ENCODE data around the gene FLAD1.
A peak's percentile ranks its signal among the peaks of the same experiment; 100 is the strongest.

Gene FLAD1

DNA sequence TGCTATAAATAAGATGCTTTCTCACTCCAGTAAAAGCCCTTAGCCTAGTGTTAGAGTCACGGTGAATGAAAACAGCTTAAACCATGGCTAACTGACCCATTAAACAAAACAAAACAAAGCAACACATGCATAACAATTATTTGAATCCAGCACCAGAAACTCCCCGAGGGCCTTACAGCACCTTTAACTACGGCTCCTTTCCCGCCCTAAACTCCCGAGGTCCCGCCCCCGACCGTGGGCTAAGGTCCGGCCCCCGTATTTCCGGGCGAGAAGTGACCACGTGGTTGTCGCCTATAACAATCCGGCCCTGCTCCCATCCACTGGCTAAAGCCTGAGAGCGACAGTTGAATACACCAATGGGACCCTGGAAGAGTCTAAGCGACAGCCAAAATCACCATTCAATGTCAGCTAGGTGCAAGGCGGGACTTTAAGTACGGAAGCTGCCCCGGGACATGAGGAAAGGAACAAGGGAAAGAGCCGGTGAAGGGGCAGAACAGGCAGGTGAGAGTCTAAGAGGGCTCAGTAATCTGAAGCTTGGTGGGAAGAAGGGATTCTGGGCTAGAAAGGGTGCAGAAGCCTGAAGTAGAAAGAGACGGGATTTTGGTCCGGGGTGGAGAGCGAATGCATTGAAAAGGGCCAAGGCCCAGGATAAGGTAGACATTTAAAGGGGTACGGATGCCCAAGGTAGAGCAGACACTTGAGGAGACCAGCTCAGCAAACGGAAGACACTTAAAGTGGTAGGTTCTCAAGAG is at the start of gene FLAD1:
TSS of gene FLAD1 (plus strand) at position 448 of the 752 bp plus-strand sequence. CDS start 351 bp downstream, outside the sequence.
- peak; percentile 90 to 98 for DNase-seq

DNA sequence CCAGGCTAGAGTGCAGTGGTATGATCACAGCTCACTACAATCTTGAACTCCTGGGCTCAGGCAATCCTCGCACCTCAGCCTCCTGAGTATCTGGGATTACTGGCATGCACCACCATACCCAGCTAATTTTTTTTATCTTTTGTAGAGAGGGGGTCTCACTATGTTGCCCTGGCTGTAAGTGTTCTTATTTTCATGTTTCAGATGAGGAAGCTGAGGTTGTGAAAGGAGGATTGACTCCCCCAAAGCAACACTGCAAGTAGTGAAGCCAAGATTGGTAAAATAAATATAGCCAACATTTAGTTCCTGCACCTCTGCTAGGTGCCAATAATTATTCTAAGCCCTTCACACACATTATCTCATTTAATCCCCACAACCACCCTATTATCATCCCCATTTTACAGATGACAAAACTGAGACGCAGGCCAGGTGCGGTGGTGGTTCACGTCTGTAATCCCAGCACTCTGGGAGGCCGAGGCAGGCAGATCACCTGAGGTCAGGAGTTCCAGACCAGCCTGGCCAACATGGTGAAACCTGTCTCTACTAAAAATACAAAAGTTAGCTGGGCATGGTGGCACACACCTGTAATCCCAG is 48.7 kb upstream of the FLAD1 start:
- no peak for DNase-seq

DNA sequence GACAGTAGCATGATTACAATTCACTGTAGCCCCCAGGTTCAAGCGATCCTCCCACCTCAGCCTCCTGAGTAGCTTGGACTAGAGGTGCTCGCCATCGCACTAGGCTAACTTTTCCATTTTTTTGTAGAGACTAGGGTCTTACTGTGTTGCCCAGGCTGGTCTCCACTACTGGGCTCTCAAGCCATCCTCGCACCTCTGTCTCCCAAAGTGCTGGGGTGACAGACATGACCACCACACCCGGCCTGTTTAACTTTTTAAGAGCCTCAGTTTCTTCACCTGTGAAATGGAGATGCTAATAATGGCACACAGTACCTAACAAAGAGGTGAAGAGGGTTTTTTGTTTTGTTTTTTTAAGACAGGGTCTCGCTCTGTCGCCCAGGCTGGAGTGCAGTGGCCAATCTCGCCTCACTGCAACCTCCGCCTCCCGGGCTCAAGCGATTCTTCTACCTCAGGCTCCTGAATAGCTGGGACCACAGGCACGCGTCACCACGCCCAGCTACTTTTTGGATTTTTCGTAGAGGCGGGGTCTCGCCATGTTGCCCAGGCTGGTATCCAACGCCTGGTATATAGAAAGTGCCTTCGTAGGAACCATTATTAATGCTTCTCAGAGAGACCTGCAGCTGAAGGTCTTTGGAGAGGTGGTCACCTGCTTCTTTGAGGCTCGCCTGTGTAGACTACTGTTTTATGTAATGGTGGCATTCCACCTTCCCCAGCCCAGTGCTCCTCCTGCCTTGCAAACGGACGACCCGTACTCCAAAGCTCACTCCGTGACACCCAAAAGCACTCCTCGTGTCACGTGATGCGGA is 47.2 kb upstream of the FLAD1 start:
- no peak for DNase-seq

DNA sequence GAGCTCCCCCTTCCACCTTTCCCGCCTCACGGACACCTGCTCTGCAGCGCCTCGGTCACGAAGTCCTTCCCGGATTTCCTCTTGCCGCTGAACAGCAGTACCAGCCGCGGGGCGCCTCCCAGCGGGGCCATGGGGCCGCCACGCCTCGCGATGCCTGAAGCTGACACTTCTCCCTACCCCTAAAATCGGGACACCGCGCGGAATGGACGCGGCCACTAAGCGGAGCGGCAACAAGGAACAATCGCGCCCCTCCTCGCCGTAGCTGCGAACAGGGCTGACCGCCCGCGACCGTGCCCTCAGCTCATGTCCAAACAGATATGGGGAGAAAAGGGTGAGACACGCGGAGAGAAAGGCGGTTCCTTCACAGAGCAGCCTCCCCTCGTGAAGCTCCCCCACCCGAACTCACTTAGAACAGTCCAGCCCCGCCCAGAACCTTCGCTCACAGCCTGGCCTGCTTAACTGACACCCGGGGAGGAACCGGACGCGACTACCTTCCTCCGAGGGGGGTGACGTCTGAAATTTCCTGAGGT is 46.5 kb upstream of the FLAD1 start, which contains the start of gene PMVK:
TSS of gene PMVK (minus strand) at position 165 of the 530 bp plus-strand sequence. CDS start at position 131, 34 bp downstream.
- DNase-seq = peak; percentile 58 to 92

DNA sequence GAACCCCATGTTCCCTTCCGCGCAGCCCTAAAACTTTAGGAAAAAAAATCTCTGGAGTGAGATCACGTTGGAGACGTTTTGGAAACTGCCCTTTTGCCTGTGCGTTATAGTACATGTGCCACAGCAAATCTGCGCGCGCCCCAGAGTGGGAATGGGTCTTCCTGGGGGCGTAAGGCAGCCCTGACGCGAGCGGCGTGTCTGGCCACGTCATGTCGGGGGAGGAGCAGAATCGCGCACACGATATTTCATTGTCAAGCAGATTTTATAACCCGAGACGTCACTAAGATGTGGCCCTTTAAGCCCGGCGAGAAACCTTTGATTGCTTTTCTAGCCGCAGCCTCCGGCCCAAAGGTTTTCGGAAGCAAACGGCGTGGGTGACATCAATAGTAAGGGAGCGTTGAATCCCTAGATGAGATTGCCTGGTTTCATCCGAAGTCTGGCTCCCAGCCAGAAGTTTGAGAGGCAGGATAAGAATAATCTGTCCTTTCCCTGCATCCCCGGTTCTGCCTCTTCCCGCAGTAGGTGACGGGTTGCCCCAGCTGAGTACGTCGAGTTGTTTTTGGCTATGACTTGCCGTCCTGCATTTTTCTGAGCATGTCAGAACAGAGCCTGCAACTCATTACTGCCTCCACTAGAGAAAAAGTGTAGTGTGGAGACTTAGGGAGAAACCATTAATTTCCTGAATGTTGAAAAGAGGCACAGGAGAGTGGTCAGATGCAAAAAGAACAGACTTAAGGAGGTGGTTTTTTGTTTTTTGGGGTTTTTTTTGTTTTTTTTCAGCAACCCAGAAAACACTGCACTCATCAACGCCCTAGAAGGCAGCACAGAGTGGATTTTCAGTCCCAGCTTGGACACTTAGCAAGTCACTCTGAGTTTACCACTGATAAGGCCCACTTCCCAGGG is 45.8 kb upstream of the FLAD1 start:
- DNase-seq = peak; percentile 78 to 92

DNA sequence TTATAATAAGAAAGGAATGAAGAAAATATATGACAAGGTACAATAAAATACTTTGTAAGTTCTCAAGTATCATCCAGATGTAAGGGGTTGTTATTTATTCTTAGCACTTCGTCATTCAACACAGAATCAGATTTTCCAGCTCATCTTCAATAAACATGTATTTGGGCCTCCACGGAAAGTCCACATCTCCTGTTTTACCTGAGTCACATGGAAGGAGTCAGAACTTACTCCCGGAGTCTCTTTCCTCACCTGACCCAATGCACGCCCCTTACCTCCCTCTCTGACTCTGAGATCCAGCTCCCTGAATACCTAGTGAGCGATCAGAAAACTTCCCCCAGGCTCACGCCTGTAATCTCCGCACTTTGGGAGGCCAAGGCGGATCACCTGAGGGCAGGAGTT is 45.2 kb upstream of the FLAD1 start:
- DNase-seq = no peak

DNA sequence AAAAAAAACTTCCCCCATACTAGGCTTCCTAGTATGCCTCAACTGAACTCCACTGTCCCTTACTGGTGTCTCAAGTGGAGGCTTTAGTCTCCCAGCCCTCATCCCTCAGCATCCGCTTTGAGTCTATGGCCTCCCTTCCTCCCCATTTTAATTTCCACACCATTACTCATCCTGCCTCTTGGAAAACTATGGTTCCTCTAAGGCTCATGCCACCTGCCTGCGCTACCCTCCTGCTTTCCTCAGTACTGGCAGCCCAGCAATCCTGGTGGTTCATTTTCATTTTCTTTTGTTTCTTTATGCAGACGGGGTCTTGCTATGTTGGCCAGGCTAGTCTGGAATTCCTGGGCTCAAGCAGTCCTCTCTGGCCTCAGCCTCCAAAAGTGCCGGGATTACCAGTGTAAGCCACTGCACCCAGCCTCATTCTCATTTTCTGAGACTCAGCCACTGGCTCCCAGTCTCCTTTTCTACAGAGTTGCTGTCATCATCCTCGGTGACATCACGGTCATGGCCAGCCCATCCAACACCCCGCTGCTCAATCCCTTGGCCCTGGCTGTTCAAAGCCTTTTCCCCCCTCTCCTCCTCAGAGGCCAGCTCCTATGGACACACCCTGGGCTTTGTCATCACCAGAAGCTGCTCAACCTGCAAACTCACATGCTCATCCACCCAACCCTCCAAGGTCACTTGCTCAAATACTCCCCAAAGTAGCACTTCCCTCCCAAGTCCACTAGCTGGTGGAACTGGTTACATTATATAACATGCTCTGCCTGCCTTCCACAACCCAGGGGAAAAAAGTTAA is 44.3 kb upstream of the FLAD1 start:
- DNase-seq = no peak

DNA sequence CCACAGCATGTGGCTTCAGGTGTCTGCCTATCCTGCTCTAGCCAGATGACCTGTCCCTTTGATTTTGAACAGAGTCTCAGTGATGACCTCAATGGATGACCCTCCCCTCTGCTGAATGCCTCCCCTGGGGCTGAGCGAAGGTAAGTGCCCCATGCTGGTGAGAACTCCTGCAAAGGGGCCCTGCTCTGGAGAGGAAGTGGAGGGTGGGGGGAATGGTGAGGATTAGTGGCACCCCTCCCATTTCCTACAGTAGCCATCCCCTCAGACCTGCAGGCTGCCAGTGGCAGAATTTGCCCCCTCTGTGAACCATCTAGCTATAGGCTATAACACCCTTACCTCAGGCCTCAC is 43.0 kb upstream of the FLAD1 start:
- DNase-seq = no peak

DNA sequence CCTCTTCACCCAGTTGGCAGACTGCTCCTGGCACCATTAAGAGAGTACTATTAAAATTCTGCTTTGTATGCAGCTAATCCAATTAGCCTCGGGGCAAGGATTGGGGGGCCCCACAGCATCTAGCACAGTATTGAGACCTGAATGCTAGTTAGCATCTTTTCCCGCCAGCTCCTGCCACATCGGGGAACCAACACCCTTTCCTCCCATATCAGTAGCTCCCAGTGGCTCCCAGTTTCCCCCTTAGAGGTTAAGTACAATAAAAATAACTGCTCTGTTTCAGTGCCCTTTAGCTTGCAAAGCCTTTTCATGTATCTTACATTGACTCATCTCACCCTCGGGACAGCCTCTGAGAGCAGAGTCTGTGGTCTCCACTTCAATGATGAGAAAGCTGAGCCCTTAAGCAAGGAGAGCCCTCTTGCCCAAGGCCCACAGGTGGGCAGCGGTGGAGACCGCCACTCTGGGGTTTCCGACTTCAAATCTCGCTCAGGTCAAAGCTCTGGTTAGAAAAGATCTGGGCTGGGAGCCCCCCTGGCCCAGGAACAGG is 42.4 kb upstream of the FLAD1 start:
- no peak for DNase-seq

DNA sequence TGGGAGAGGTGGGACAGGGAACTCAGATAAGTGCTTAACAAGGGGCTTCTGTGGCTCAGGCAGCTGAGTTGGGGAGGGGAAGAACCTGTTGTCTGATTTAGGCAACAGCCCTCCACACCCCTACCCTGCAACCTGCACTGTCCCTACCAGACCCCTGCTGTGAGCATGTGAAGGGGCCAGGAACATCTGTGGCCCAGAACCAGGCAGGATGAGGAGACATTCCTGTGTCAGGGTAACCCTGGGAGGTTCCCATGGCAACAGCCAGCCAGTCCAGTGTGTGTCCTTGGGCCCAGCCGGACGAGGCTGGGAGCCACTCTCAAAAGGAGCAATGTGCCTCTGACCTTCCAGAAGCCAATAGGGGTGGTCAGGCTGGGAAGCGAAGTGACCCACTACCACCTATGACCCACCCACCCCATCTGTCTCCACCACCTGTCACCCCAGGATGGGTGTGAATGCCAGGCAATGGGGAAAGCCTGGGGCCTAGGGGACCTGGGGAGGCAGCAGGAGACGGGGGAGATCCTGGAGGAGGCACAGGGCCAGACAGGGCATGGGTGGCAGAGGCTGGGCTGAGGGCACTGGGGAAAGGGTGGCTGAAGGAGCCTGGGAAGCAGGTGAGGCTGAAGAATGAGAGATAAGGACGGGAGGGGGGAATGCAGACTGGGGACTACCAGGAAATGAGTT is 41.7 kb upstream of the FLAD1 start:
- no peak for DNase-seq

DNA sequence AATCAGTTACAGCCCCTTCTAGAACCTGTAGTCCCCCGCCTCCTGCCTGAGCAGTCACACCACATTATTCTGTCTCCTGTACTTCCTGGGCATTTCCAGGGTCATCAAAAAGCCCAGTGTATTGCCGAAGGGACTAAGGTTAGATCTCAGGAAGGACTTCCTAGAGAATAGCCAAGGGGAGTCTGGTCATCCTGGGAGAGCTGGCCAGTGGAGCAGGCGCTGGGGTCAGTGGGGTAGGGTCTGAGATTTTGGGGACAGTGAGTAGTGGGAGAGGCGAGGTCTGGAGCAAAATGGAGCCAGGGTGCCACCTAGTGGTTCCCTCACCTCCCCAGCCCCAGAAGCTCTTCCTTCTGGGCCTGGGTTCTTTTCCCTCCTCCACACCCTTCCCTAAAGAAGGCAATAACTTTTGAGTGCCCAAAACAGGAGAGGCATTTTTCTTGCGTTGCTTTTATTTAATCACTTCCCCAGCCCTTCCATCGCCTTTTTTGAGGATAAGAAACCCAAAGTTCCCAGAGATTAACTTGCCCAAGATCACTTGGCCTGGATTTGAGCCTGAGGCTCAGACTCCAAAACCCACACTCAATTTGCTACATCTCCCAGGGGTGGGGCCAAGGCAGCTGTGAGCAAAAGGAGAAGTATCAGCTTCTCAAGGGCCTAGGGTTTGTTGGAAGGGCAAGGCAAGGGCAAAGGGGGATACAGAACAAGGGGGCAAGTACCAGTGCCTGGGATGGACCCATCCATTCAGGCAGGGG is 39.3 kb upstream of the FLAD1 start:
- no peak for DNase-seq

DNA sequence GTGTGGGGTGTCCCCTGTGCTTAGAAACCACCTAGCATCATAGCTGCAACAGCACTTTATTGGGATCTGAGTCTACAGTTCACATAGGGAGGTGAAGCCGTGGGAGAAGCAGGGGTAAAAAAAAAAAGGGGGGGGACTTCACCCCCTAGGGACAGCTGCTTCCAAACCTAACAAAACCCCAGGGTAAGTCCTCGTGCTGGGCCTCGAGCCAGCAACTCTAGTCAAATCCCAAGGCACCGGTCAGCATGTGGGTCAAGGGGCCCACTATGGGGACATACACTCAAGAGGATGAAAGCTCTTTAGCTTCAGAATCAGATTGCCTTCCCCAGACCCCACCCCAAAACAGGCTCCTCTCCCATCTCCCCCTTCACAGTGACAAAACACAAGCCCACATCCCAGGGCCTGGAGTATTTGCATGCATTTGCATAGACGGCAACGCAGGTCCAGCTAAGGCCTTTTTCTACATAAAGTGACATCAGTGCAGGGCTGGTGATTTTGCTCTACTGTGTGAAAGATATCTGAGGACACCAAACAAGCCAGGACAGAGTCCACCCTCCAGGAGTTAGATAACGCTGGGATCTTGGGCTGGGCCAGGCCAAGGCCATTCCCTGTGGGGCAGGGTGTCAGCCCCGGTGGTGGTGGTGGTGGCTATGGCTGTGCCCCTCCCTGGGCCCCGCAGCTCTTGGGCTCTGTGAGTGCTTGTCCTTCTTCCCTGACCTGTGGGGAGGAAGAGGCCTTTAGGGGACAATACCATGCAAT is 38.6 kb upstream of the FLAD1 start:
- no peak for DNase-seq

DNA sequence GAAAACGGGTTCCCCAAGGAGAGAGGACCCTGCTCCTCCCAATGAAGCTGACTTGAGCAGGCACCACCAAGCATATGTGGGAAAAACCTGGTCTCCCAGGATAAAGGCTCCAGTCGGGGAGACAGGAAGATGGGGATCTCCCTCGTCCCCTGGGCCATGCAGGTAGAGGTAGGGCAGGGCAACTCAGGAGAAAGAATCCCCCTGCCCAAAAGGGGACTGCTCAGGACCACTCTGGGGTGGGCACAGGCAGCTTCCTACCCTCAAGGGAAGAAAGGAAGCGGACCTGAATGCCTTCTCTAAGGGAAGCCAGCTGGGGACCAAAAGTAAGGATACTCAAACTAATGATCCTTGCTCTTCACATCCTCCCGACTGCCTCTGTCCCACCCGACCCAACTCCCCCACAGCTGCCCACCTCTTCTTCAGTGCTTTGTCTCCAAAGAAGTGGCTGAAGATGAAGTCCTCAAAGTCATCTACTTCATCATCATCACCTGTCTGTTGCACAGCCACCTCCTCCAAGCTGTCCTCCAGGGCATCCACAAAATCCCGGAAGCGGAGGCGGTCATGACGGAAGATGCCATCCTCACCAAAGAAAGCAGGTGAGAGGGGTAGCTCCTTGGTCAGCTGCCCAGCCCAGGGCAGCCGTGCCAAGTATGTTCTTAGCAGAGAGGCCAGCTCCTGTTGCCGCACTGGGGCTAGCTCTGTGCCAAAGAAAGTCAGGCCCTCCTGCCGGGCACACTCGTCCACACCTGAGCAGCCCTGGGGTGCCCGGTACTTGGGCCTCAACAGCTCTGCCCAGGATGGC is 37.8 kb upstream of the FLAD1 start:
- DNase-seq = no peak

DNA sequence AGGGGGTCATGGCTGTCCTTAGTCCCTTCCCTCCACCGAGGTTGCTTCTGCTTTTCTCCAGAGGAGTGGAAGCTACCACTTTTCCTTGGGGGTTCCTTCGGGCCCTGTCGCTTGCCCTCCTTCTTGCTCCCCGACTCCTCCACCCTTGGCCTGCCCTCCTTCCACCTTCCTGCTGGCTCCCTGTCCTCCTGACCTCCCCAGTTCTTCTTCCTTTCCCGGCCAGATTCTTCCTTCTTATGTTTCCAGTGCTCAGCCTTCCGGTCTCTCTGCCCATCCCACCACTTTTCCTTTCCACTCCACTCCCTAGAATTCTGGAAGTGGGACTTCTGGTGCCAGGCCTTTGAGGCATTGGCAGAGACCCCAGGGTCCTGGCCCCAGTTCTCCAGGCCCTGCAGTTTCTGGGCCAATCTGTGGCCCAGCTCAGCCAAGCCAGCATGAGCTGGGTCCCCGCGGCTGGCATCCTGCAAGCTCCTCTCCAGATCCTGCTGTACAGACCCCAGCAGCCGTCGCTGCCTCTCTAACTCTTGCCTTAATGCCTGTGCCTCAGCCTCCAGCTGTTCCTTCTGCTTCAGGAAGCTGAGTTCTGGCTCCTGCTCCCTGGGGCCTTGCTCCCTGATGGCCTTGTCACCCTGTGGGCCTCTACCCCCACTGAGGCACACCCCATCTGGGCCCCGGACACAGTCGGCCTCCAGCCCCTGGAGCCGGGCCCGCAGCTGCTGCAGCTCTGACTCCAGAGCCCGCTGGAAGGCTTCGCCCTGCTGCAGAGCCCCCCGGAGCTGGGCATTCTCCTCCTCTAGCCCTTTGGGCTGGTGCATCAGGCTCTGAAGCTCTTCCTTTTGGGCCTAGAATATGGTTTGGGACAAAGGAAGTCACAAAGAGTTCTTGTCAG is 36.9 kb upstream of the FLAD1 start:
- DNase-seq = no peak

DNA sequence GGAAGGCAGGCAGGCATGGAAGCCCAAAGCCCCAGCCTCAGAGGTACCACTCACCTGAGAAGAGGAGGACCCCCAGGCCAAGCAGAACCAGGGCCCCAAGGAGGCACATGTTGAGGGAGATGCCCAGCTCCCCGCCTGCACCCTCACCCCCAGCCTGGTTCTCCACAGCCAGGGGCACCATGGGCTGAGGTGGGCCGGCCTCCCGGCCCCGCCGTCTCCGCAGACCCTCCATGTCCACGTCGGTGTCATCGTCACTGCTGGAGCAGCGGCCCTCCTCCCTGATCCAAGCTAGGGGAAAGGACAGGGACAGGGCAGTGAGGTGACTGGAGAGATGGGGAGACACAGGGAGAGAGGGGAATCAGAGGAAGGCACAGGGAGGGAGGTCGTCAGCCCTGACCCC is 35.1 kb upstream of the FLAD1 start:
- DNase-seq = no peak

DNA sequence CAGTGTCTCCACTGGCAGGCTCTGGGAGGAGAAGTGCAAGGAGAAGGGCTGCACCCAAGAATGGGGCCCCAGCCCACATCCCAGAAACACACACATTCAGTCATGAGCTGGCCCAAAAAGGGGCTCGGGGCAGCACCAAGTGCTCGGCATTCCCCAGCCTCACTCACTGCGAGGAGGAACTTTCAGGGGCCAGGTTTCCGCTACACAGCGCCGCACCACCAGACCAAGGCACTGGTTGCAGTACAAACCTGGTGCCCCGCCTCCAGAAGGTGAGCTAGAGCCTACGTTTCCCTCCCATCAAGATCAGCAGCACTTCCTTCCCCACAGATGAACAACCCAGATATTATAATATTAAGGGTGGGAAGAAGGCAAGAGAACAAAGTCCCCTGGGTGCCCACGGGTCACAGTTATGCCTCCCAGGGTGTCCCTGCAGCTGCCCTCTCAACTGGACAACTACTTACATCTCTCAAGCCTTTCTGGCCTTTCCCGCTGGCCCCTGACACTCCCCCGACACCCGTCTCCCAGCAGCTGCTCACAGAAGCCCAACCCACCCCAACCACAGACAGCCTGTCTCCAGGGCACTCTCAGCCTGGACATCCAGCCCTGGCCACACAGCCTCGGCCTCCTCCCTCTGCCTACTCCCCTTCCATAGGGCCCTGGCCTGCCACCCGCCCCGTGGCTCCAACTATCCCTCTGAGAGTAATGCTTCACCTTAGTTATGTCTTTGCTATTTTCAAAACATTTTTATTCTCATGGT is 31.1 kb upstream of the FLAD1 start:
- DNase-seq = no peak
